SK-N-SH treated with all-trans-retinoic acid at 6 μM for 48 hours (cell line): Measurements from ENCODE around the gene IQCF2.

Experiments
- OSR1 ChIP-seq: fragments of 250-450 bp; sonication (Bioruptor Pico); IDR thresholded peaks from 2 replicates; pipeline ENCODE4 v1.8.0; 2022; ENCODE audit warnings: moderate library complexity, mild to moderate bottlenecking, inconsistent platforms
- ZFP30 ChIP-seq: fragments of 450-650 bp; formaldehyde crosslinking; IDR thresholded peaks from 2 replicates; pipeline ENCODE4 v1.5.0; 2022; ENCODE audit warnings: mild to moderate bottlenecking, moderate library complexity

DNA sequence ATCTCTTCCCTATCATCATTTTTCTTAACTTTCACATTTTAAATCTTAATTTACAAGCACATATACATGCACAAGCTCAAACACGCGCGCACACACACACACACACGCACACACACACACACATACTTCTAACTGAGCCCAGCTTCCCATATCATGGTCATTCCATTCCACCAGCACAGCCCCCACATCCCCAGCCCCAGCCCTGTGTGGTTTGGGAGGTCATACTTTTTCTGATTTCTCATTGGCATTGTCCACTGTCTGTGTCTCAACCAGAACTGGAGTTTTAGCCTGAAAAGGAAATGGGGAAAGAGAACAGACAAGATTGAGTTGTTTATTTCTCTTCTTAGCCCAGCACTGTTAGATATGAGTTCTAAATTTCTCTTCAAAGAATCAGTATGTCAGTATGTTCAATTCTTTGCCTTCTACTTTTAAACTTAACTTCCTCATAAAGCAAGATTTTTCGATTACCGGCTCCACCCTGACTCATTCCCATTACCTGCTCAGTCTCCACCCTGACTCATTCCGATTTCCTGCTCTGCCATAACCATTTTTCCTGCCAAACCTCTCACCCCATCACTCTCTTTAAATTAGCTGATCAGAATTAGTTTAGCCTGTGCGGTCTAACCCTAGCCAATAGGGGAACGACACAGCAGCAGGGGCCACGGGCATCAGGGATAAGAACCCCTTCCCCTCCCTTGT is 35.3 kb downstream of the IQCF2 start:
- TF ChIP-seq ZFP30 (CRISPR knock-in tag), result no peak
- TF ChIP-seq OSR1 (CRISPR knock-in tag), result no peak
